Activated effector memory CD4-positive, alpha-beta T cell treated with Interleukin-2 at 50 U/mL for 16 hours (primary cell): ENCODE data around the gene ENOX1.

Source experiments
- DNase-seq: peaks from one replicate; pipeline ENCODE4 v3.0.0-alpha.2; 2020

ENOX1 gene

GRCh38 chr13:43301346-43301969 is 485.3 kb downstream of the ENOX1 start:
- no peak for DNase-seq

- DNase-seq: no peak
Observed at GRCh38 chr13:43300865-43301264, 485.9 kb downstream of the ENOX1 start.

GRCh38 chr13:43299374-43299773 is 487.4 kb downstream of the ENOX1 start:
- no peak for DNase-seq

GRCh38 chr13:43298816-43299215 is 488.0 kb downstream of the ENOX1 start:
- no peak for DNase-seq

- no peak for DNase-seq
Observed at GRCh38 chr13:43297967-43298678, 488.6 kb downstream of the ENOX1 start.

GRCh38 chr13:43295825-43296564 is 490.8 kb downstream of the ENOX1 start:
- DNase-seq: no peak

- DNase-seq: no peak
Observed at GRCh38 chr13:43295321-43295720, 491.5 kb downstream of the ENOX1 start.

GRCh38 chr13:43294412-43294811 is 492.4 kb downstream of the ENOX1 start:
- DNase-seq: no peak

GRCh38 chr13:43293986-43294385 is 492.8 kb downstream of the ENOX1 start:
- DNase-seq: no peak

GRCh38 chr13:43293561-43293960 is 493.2 kb downstream of the ENOX1 start:
- DNase-seq: no peak

GRCh38 chr13:43293008-43293407 is 493.8 kb downstream of the ENOX1 start:
- no peak for DNase-seq

- no peak for DNase-seq
Observed at GRCh38 chr13:43291287-43292060, 495.3 kb downstream of the ENOX1 start.

- DNase-seq: no peak
Observed at GRCh38 chr13:43289470-43290255, 497.1 kb downstream of the ENOX1 start.

GRCh38 chr13:43286751-43287150 is 500.0 kb downstream of the ENOX1 start:
- no peak for DNase-seq

- no peak for DNase-seq
Observed at GRCh38 chr13:43285933-43286597, 500.7 kb downstream of the ENOX1 start.

GRCh38 chr13:43284162-43284561 is 502.6 kb downstream of the ENOX1 start:
- DNase-seq: no peak

GRCh38 chr13:43279696-43280095 is 507.1 kb downstream of the ENOX1 start:
- DNase-seq: no peak

- DNase-seq: no peak
Observed at GRCh38 chr13:43278127-43278526, 508.6 kb downstream of the ENOX1 start.

GRCh38 chr13:43277142-43277541 is 509.6 kb downstream of the ENOX1 start:
- no peak for DNase-seq

- no peak for DNase-seq
Observed at GRCh38 chr13:43274881-43275280, 511.9 kb downstream of the ENOX1 start.

GRCh38 chr13:43273362-43273761 is 513.4 kb downstream of the ENOX1 start:
- DNase-seq: no peak

- no peak for DNase-seq
Observed at GRCh38 chr13:43272851-43273250, 513.9 kb downstream of the ENOX1 start.
